T1000 (cell line): Measurements from ENCODE around the gene CDH12.
"Not testable (repeated sequence)": the region's sequence is repeated elsewhere in the genome, so short reads cannot be mapped to it uniquely, and the experiment has no call there.

Experiments
- DNase-seq: peaks from one replicate; lab custom pipeline; 2025; ENCODE audit warnings: mixed read lengths; lab: John Stamatoyannopoulos, UW

CDH12 gene

GRCh38 chr5:22432905-22433304 lies 420.2 kb downstream of the CDH12 start:
- no peak for DNase-seq

- DNase-seq, result no peak
These were observed 421.3 kb downstream of the CDH12 start for GRCh38 chr5:22431840-22432239.

GRCh38 chr5:22431406-22431805 lies 421.7 kb downstream of the CDH12 start:
- no peak for DNase-seq

- no peak for DNase-seq
These were observed 441.4 kb downstream of the CDH12 start for GRCh38 chr5:22411554-22412349.

GRCh38 chr5:22391956-22392355 lies 461.2 kb downstream of the CDH12 start:
- no peak for DNase-seq

GRCh38 chr5:22390888-22391287 lies 462.3 kb downstream of the CDH12 start:
- DNase-seq, result no peak

- no peak for DNase-seq
These were observed 480.1 kb downstream of the CDH12 start for GRCh38 chr5:22372826-22373660.

- DNase-seq, result peak; percentile 43
These were observed 480.8 kb downstream of the CDH12 start for GRCh38 chr5:22372376-22372775.

- DNase-seq, result no peak
These were observed 498.2 kb downstream of the CDH12 start for GRCh38 chr5:22354956-22355355.

- no peak for DNase-seq
These were observed 500.7 kb downstream of the CDH12 start for GRCh38 chr5:22352493-22352892.

GRCh38 chr5:22351178-22351577 lies 502.0 kb downstream of the CDH12 start:
- no peak for DNase-seq

- no peak for DNase-seq
These were observed 505.1 kb downstream of the CDH12 start for GRCh38 chr5:22348027-22348426.

- DNase-seq, result no peak
These were observed 509.1 kb downstream of the CDH12 start for GRCh38 chr5:22344000-22344399.

- no peak for DNase-seq
These were observed 511.7 kb downstream of the CDH12 start for GRCh38 chr5:22341406-22341805.

- DNase-seq, result not testable (repeated sequence)
These were observed 520.2 kb downstream of the CDH12 start for GRCh38 chr5:22332949-22333348.

GRCh38 chr5:22329683-22330082 lies 523.5 kb downstream of the CDH12 start:
- no peak for DNase-seq

- no peak for DNase-seq
These were observed 533.3 kb downstream of the CDH12 start for GRCh38 chr5:22319798-22320197.

- DNase-seq, result no peak
These were observed 536.9 kb downstream of the CDH12 start for GRCh38 chr5:22316294-22316693.

- DNase-seq, result not testable (repeated sequence)
These were observed 538.1 kb downstream of the CDH12 start for GRCh38 chr5:22315052-22315451.

GRCh38 chr5:22314548-22314947 lies 538.6 kb downstream of the CDH12 start:
- no peak for DNase-seq

GRCh38 chr5:22306011-22306410 lies 547.1 kb downstream of the CDH12 start:
- no peak for DNase-seq

GRCh38 chr5:22295832-22296231 lies 557.3 kb downstream of the CDH12 start:
- no peak for DNase-seq

- no peak for DNase-seq
These were observed 560.0 kb downstream of the CDH12 start for GRCh38 chr5:22293147-22293546.
